Measurements from ENCODE around the gene NCK2. TPM values are rescaled to one million over a fixed set of nuclear protein-coding genes. Genes with fewer than 3 reads are reported as not detected.

Gene NCK2
- total and polyA plus RNA-seq, 2 donors from 2014 or later: 22.8 to 52.9 TPM

GRCh38 chr2:105698820-105699219 is 45.9 kb upstream of the NCK2 start:
- DNase-seq: no peak
- no peak overlapping the region for H3K27ac ChIP-seq (ENCODE audit: low read depth in 2 of 2, low read length in 2 of 2)
- no peaks in the 10 kb centered on the region for H3K27me3 ChIP-seq (ENCODE audit: control insufficient read depth, insufficient read depth, low read length)
- FAIRE-seq: no peak
- H3K4me3 ChIP-seq (ENCODE audit: low read length in 3 of 3): no peak overlapping the region
- intact Hi-C loops (cut with DNase I): no loop called here
- no peak overlapping the region for H3K9ac ChIP-seq (ENCODE audit: low read length in 3 of 3)
- H3K9me3 ChIP-seq (ENCODE audit: control insufficient read depth in 2 of 3, insufficient read depth in 1 of 3, low read length in 3 of 3): no peaks in the 10 kb centered on the region
- no peaks in the 10 kb centered on the region for H3K4me1 ChIP-seq (ENCODE audit: control insufficient read depth in 2 of 3, insufficient read depth in 2 of 3, low read depth in 1 of 3, low read length in 3 of 3)
- no peak for TF ChIP-seq CTCF (IDR thresholded peaks at IDR 0.05; ENCODE audit: borderline replicate concordance, extremely low read depth, insufficient read depth)
- H3K36me3 ChIP-seq (ENCODE audit: control insufficient read depth in 2 of 3, insufficient read depth in 3 of 3, low read length in 3 of 3): no peaks in the 10 kb centered on the region

GRCh38 chr2:105701042-105701441 is 43.7 kb upstream of the NCK2 start:
- no peak for FAIRE-seq
- no peak for DNase-seq
- no peaks in the 10 kb centered on the region for H3K27me3 ChIP-seq (ENCODE audit: control insufficient read depth, insufficient read depth, low read length)
- intact Hi-C loops (cut with DNase I): no loop called here
- H3K4me1 ChIP-seq (ENCODE audit: control insufficient read depth in 2 of 3, insufficient read depth in 2 of 3, low read depth in 1 of 3, low read length in 3 of 3): no peaks in the 10 kb centered on the region
- no peak overlapping the region for H3K4me3 ChIP-seq (ENCODE audit: low read length in 3 of 3)
- H3K9ac ChIP-seq (ENCODE audit: low read length in 3 of 3): no peak overlapping the region
- no peaks in the 10 kb centered on the region for H3K36me3 ChIP-seq (ENCODE audit: control insufficient read depth in 2 of 3, insufficient read depth in 3 of 3, low read length in 3 of 3)
- H3K9me3 ChIP-seq (ENCODE audit: control insufficient read depth in 2 of 3, insufficient read depth in 1 of 3, low read length in 3 of 3): no peaks in the 10 kb centered on the region
- no peak overlapping the region for H3K27ac ChIP-seq (ENCODE audit: low read depth in 2 of 2, low read length in 2 of 2)
- TF ChIP-seq CTCF (IDR thresholded peaks at IDR 0.05; ENCODE audit: borderline replicate concordance, extremely low read depth, insufficient read depth): no peak

- Histone ChIP-seq H3K27me3 (ENCODE audit: control insufficient read depth, insufficient read depth, low read length) (no peaks in the 10 kb centered on the region), H3K9ac (ENCODE audit: low read length in 3 of 3) (no peak overlapping the region), H3K4me3 (ENCODE audit: low read length in 3 of 3) (no peak overlapping the region), H3K9me3 (ENCODE audit: control insufficient read depth in 2 of 3, insufficient read depth in 1 of 3, low read length in 3 of 3) (no peaks in the 10 kb centered on the region), H3K36me3 (ENCODE audit: control insufficient read depth in 2 of 3, insufficient read depth in 3 of 3, low read length in 3 of 3) (no peaks in the 10 kb centered on the region), H3K27ac (ENCODE audit: low read depth in 2 of 2, low read length in 2 of 2) (no peak overlapping the region), H3K4me1 (ENCODE audit: control insufficient read depth in 2 of 3, insufficient read depth in 2 of 3, low read depth in 1 of 3, low read length in 3 of 3) (no peaks in the 10 kb centered on the region)
- no peak for DNase-seq
- TF ChIP-seq CTCF (IDR thresholded peaks at IDR 0.05; ENCODE audit: borderline replicate concordance, extremely low read depth, insufficient read depth): no peak
- intact Hi-C loops (cut with DNase I): no loop called here
- no peak for FAIRE-seq
These were observed 36.0 kb upstream of the NCK2 start for GRCh38 chr2:105708697-105709096.

GRCh38 chr2:105711394-105711793 is 33.3 kb upstream of the NCK2 start:
- FAIRE-seq: no peak

More at GRCh38 chr2:105711394-105711793, 33.3 kb upstream of the NCK2 start:
- no peaks in the 10 kb centered on the region for H3K36me3 ChIP-seq (ENCODE audit: control insufficient read depth in 2 of 3, insufficient read depth in 3 of 3, low read length in 3 of 3)
- H3K27me3 ChIP-seq (ENCODE audit: control insufficient read depth, insufficient read depth, low read length): no peaks in the 10 kb centered on the region
- H3K9me3 ChIP-seq (ENCODE audit: control insufficient read depth in 2 of 3, insufficient read depth in 1 of 3, low read length in 3 of 3): no peaks in the 10 kb centered on the region
- H3K9ac ChIP-seq (ENCODE audit: low read length in 3 of 3): no peak overlapping the region
- H3K4me3 ChIP-seq (ENCODE audit: low read length in 3 of 3): no peak overlapping the region
- no peak for TF ChIP-seq CTCF (IDR thresholded peaks at IDR 0.05; ENCODE audit: borderline replicate concordance, extremely low read depth, insufficient read depth)
- no peak for DNase-seq
- intact Hi-C loops (cut with DNase I): no loop called here
- no peak overlapping the region for H3K27ac ChIP-seq (ENCODE audit: low read depth in 2 of 2, low read length in 2 of 2)
- H3K4me1 ChIP-seq (ENCODE audit: control insufficient read depth in 2 of 3, insufficient read depth in 2 of 3, low read depth in 1 of 3, low read length in 3 of 3): no peaks in the 10 kb centered on the region

Measured in kidney (tissue), 14 donors.